ENCODE data around the gene DEFB116.
"Not testable (repeated sequence)": the region's sequence is repeated elsewhere in the genome, so short reads cannot be mapped to it uniquely, and the experiment has no call there.

DEFB116 gene, protein sequence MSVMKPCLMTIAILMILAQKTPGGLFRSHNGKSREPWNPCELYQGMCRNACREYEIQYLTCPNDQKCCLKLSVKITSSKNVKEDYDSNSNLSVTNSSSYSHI

DNA sequence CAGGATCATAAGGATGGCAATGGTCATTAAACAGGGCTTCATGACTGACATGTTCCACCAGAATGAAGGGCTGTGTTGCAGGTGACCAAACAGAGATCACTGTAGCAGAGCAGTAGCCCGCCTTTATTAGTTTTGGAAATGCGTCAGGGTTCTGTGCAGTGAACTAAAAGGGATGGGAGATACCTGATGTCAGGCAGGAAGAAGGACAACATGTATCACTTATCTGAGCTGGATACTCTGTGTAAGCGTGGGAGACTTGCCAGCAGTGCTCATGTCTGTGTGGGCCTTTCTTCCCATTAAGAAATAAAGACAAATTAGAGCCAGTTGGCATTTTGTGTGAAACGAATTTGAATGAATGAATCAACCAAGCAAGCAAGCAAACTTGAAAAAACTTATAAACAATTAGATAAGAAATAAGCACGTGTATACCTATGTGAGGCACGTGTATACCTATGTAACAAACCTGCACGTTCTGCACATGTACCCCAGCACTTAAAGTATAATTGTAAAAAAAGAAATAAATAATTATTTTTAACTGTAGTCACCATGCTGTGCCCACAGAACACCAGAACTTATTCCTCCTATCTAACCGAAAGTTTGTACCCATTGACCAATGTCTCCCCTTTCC lies at the start of gene DEFB116:
Gene DEFB116, minus strand, starts transcription at position 51 of the 628 bp plus-strand sequence. Its CDS starts 0 bp downstream, at position 51.
- no peak for DNase-seq (ENCODE audit: low read depth)

DNA sequence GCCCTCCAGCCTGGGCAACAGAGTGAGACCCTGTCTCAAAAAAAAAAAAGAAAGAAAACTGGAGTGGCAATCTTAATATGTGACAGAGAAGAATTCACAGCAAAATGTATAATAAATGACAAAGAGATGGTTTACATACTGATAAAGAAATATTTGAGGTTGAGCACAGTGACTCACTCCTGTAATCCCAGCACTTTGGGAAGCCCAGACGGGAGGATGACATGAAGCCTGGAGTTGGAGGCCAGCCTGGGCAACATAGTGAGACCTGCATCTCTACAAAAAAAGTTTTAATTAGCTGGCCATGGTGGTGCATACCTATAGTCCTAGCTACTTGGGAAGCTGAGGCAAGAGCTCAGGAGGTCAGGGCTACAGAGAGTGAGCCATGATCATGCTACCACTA lies 47.6 kb upstream of the DEFB116 start:
- no peak for DNase-seq (ENCODE audit: low read depth)

DNA sequence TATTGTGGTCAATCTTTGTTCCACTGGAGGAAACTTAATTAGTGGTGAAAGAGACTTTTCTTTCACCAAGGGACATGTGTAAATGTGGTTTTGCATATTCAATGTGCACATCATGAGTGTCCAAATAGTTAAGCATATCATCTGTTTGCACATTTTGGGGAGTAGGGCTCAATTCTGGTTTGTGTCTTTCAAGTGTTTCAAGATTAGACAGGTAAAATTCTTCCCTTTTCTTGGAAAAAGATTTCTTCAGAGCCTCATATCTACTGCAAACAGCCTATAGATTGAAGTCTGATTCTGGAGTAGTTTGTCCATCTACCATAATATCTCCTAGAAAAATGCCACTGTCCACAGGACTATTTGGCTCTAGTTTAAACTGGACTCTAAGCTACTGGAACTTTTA lies 33.1 kb upstream of the DEFB116 start:
- no peak for DNase-seq (ENCODE audit: low read depth)

DNA sequence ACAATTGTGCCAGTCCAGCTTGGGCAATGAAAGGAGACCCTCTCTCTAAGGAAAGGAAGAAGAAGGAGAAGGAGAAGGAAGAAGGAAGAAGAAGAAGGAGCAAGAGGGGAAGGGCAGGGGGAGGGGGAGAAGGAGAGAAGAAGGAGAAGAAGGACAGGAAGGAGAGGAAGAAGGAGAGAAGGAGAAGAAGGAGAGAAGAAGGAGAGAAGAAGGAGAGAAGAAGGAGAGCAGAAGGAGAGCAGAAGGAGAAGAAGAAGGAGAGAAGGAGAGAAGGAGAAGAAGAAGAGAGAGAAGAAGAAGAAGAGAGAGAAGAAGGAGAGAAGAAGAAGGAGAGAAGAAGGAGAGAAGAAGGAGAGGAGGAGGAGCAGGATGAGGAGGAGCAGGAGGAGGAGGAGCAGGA lies 22.5 kb upstream of the DEFB116 start:
- no peak for DNase-seq (ENCODE audit: low read depth)

DNA sequence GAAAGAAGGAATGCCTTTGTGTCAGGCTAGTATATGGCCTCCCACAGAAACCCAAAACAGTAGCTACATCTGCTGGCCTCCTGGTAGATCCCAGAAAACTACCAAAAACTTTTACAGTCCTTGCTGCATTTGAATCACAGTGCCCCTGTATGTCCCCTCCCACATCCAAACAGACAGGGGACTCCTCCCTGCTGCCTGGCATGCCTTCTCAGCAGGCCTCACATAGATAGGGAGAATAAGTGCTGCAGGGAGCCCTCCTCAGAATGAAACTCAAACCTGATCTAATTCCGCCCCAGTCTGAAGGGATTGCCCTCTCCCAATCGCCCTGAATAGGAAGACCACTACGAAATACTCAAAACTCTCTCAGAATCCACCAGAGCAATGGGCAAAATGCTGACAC lies 14.1 kb upstream of the DEFB116 start:
- no peak for DNase-seq (ENCODE audit: low read depth)

DNA sequence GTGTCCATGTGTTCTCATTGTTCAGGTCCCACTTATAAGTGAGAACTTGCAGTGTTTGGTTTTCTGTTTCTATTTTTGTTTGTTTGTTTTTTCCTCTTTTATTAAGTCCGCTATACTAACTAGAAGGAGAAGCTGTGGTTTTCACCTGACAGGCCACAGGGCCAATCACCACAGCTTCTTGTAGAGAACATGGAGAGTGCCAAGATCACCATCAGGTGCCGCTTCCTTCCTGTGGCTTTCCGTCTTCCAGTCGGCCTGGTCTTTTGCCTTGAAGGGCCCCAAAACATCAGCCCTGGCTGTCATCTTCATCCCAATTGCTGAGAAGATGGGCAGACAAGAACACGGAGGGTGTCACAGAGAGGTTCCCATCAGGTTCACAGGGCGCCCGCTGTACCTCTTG lies 23.4 kb downstream of the DEFB116 start:
- DNase-seq (ENCODE audit: low read depth), result not testable (repeated sequence)

DNA sequence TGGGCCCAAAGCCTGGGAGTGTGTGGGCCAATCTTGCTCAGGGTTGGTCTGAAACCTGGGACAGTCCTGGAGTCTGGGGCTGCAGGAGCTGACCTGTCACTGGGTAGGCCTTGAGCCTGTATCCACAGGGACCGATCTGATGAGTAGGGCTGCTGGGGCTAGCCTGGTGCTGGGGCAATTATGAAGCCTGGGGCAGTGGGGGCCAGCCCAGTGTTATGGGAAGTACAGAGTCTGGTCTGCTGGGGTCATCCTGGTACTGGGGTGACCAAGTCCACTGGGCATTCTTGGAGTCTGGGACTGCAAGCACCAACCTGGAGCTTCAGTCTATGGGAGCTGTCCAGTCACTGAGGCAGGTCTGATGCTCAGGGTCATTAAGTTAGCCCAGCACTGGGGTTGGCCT lies 30.2 kb downstream of the DEFB116 start:
- DNase-seq (ENCODE audit: low read depth), result no peak

DNA sequence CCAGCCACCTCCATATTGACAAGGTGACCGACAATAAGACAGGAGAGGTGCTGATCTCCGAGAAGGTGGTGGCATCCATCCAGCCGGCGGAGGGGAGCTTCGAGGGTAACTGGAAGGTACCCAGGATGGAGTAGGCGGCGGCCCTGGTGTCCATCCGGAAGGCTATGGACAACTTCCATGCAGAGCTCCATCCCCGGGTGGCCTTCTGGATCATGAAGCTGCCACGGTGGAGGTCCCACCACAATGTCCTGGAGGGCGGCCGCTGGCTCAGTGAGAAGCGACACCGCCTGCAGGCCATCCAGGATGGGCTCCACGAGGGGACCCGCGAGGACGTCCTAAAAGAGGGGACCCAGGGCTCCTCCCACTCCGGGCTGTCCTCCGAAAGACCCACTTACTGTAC lies 33.9 kb downstream of the DEFB116 start:
- DNase-seq (ENCODE audit: low read depth), result no peak

DNA sequence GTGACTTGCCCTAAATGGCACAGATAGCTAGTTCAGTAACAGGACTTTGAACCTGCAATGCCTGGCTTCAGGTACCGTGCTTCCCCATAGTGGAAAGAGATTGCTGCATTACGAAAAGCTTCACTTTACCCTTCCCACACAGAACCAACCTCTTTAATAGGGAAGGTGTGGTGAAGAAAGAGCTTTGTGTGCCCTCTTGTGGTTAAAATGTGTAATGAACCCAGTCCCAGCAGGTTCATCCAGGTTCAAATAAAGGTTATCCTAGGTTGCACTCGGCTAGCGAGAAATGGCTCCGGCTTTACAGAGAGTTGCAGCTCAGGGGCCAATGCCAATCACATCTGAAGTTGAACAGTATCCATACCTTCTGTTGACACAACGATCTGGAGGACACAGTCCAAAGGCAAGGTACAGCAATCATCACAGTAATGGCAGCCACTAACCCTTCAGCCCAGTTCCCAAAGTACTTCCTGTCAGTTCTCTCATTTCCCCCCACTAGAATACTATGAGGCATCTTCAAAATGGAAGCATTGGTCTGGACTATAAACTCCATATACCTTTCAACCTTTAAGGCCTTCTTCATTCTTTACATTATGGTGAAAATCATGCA lies 48.0 kb downstream of the DEFB116 start:
- no peak for DNase-seq (ENCODE audit: low read depth)

DNA sequence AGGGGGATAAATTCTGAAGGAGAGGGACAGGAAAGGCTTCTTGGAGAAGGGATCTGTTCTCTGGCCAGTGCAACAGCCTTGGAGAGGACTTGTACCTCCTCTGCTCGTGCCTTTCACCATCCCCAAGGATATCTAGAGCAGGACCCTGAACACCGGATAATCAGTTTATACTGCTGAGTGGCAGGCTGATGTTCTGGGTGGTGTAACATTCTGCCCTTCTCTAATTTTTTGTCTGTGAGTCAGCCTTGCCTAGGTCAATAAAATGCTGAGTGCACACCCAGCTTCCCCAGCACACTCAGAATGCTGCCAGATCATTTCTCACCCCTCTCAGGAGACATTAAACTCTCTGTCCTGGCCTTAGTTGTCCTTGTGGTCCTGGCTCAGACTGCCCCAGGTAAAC lies 51.0 kb downstream of the DEFB116 start, which contains the start of gene DEFB115:
Gene DEFB115, plus strand, starts transcription at position 301 of the 400 bp plus-strand sequence. Its CDS starts 0 bp downstream, at position 301.
- no peak for DNase-seq (ENCODE audit: low read depth)

DNA sequence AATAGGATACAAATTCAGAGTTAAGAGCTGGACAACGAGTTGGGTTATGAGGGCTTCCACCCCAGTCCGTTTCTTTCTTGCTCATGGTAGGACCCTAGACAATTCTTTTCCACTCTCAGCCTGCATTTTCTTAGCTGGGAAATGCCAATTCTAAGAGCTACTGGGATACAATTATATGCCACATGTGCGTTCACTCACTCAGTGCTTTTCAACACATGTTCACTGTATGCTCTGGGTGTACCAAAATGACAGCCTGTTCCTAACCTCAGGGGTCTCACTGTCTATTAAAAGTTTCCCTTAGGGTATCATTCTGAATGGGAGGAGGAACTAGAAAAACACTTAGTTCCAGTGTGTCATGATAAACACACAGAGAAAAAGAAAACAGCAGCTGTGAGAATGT lies 51.4 kb downstream of the DEFB116 start:
- DNase-seq (ENCODE audit: low read depth), result no peak
